ENCODE measurements around the gene SLC22A23. TPM values are rescaled to one million over a fixed set of nuclear protein-coding genes. Genes with fewer than 3 reads are reported as not detected.

Gene SLC22A23
- total RNA-seq, 1 experiment from 2014 or later, result 5.7 TPM

DNA sequence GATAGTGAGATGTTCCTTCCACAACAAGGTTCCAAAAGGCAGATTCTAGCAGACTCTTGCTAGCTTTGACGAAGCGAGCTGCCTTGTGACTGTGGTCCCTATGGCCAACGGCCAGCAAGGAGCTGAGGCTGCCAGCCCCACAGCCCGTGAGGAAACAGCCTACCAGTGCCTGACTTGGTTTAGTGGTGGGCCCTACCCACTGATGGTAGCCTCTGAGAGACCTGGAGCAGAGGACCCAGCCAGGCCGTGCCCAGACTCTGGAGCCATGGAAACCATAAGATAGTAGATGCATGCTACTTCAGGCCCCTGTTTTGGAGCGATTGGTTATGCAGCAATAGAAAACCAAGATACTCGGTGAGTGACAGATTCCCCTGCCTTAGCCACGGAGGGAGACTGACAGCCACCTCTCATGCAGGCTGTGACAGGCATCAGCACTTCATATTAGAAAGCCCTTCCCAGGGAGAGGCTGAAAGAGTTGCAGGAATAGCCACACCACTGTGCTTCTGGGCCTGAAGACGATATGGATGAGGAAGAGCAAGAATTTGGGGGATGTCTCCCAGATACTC, 178.9 kb downstream of the SLC22A23 start:
- no peak overlapping the region for H2AFZ ChIP-seq (ENCODE audit: low read length)
- no TSS peak for BruUV-seq (replicated peaks)
- no peaks in the 10 kb centered on the region for H3K9me3 ChIP-seq (ENCODE audit: low read length)
- ChIA-PET POLR2A (ENCODE audit: unreplicated experiment) (no interaction called here), CTCF (no interaction called here)
- DNase-seq, result no peak
- H4K20me1 ChIP-seq (ENCODE audit: low read length), result no peaks in the 10 kb centered on the region
- TF ChIP-seq EZH2 (IDR thresholded peaks at IDR 0.05; ENCODE audit: low read length, unreplicated experiment) (no peak), EZH2phosphoT487 (IDR thresholded peaks at IDR 0.05; ENCODE audit: borderline replicate concordance, low read length) (no peak)
- no peak overlapping the region for H3K9ac ChIP-seq (ENCODE audit: low read length)
- no peak overlapping the region for H3K27ac ChIP-seq (ENCODE audit: low read length)
- no peaks in the 10 kb centered on the region; the same call in 1 of the 2 replicates for H3K36me3 ChIP-seq (ENCODE audit: low read depth, low read length)
- no peak overlapping the region for H3K4me2 ChIP-seq (ENCODE audit: low read length)
- no peaks in the 10 kb centered on the region for H3K27me3 ChIP-seq (ENCODE audit: low read length)
- intact Hi-C loops (cut with micrococcal nuclease), result loop anchor here (10.0 kb wide), 1 partner anchor 717 kb away; no protein-coding TSS in a partner anchor
- no peaks in the 10 kb centered on the region for H3K79me2 ChIP-seq (ENCODE audit: low read length)
- no peak for ATAC-seq
- H3F3A ChIP-seq (ENCODE audit: low read length, unreplicated experiment), result peaks cover 8% of the 10 kb centered on the region
- H3K4me3 ChIP-seq (ENCODE audit: low read length), result no peak overlapping the region
- H3K4me1 ChIP-seq (ENCODE audit: insufficient read depth, low read length), result peaks cover 23% of the 10 kb centered on the region
- H3K9me2 ChIP-seq (replicated peaks; ENCODE audit: low read length), result no peaks in the 10 kb centered on the region

DNA sequence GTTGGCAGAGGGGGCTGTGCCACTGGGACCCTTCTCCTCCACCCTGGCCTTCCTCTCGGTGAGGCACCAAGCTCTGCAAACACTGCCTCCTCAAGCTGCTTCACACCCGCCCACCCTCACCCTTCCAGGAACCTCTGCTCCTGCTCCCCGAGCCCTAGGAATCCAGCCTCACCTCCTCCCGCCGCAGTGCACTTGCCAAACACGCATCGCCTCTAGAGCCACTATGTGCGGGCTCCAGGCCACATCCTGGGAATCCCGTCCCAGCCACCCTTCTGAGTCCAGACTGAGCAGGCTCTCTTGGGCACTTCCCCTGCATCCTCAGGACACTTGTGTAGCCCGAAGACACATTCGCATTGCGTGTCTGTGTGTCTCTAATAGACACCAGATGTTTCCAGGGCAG, 179.6 kb downstream of the SLC22A23 start:
- Histone ChIP-seq H3K4me1 (ENCODE audit: insufficient read depth, low read length) (peaks cover 17% of the 10 kb centered on the region), H2AFZ (ENCODE audit: low read length) (no peak overlapping the region), H3F3A (ENCODE audit: low read length, unreplicated experiment) (peaks cover 8% of the 10 kb centered on the region), H3K4me2 (ENCODE audit: low read length) (no peak overlapping the region), H3K36me3 (ENCODE audit: low read depth, low read length) (peaks cover 3% of the 10 kb centered on the region; the same call in 1 of the 2 replicates), H3K9me3 (ENCODE audit: low read length) (no peaks in the 10 kb centered on the region), H3K79me2 (ENCODE audit: low read length) (no peaks in the 10 kb centered on the region), H3K4me3 (ENCODE audit: low read length) (no peak overlapping the region), H3K27ac (ENCODE audit: low read length) (no peak overlapping the region), H3K27me3 (ENCODE audit: low read length) (no peaks in the 10 kb centered on the region), H3K9ac (ENCODE audit: low read length) (no peak overlapping the region), H4K20me1 (ENCODE audit: low read length) (no peaks in the 10 kb centered on the region), H3K9me2 (replicated peaks; ENCODE audit: low read length) (no peaks in the 10 kb centered on the region)
- no peak for ATAC-seq
- TF ChIP-seq, protein P1, sequence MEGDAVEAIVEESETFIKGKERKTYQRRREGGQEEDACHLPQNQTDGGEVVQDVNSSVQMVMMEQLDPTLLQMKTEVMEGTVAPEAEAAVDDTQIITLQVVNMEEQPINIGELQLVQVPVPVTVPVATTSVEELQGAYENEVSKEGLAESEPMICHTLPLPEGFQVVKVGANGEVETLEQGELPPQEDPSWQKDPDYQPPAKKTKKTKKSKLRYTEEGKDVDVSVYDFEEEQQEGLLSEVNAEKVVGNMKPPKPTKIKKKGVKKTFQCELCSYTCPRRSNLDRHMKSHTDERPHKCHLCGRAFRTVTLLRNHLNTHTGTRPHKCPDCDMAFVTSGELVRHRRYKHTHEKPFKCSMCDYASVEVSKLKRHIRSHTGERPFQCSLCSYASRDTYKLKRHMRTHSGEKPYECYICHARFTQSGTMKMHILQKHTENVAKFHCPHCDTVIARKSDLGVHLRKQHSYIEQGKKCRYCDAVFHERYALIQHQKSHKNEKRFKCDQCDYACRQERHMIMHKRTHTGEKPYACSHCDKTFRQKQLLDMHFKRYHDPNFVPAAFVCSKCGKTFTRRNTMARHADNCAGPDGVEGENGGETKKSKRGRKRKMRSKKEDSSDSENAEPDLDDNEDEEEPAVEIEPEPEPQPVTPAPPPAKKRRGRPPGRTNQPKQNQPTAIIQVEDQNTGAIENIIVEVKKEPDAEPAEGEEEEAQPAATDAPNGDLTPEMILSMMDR (conservative IDR thresholded peaks at IDR 0.05; ENCODE audit: low read depth, low read length), result no peak
- TF ChIP-seq EZH2phosphoT487 (IDR thresholded peaks at IDR 0.05; ENCODE audit: borderline replicate concordance, low read length) (no peak), EZH2 (IDR thresholded peaks at IDR 0.05; ENCODE audit: low read length, unreplicated experiment) (no peak)
- intact Hi-C loops (cut with micrococcal nuclease), result loop anchor here (10.0 kb wide), 1 partner anchor 718 kb away; no protein-coding TSS in a partner anchor
- CTCF ChIA-PET, result no interaction called here
- POLR2A ChIA-PET (ENCODE audit: unreplicated experiment), result no interaction called here
- DNase-seq, result no peak
- BruUV-seq (replicated peaks), result no TSS peak

- Histone ChIP-seq H3K4me3 (ENCODE audit: low read length) (no peak overlapping the region), H3K27ac (ENCODE audit: low read length) (no peak overlapping the region), H4K20me1 (ENCODE audit: low read length) (no peaks in the 10 kb centered on the region), H3K27me3 (ENCODE audit: low read length) (no peaks in the 10 kb centered on the region), H3F3A (ENCODE audit: low read length, unreplicated experiment) (peaks cover 3% of the 10 kb centered on the region), H3K9me3 (ENCODE audit: low read length) (no peaks in the 10 kb centered on the region), H3K79me2 (ENCODE audit: low read length) (no peaks in the 10 kb centered on the region), H3K36me3 (ENCODE audit: low read depth, low read length) (peaks cover 3% of the 10 kb centered on the region; the same call in 1 of the 2 replicates), H3K4me1 (ENCODE audit: insufficient read depth, low read length) (peaks cover 9% of the 10 kb centered on the region), H3K9ac (ENCODE audit: low read length) (no peak overlapping the region), H3K4me2 (ENCODE audit: low read length) (no peak overlapping the region), H3K9me2 (replicated peaks; ENCODE audit: low read length) (no peaks in the 10 kb centered on the region), H2AFZ (ENCODE audit: low read length) (no peak overlapping the region)
- BruUV-seq (replicated peaks), result no TSS peak
- POLR2A ChIA-PET (ENCODE audit: unreplicated experiment), result no interaction called here
- TF ChIP-seq, protein P1 (conservative IDR thresholded peaks at IDR 0.05; ENCODE audit: low read depth, low read length), result no peak
- TF ChIP-seq EZH2phosphoT487 (IDR thresholded peaks at IDR 0.05; ENCODE audit: borderline replicate concordance, low read length) (no peak), EZH2 (IDR thresholded peaks at IDR 0.05; ENCODE audit: low read length, unreplicated experiment) (no peak)
- CTCF ChIA-PET, result no interaction called here
- ATAC-seq, result no peak
- no peak for DNase-seq
- intact Hi-C loops (cut with micrococcal nuclease), result loop anchor here (10.0 kb wide), 1 partner anchor 718 kb away; no protein-coding TSS in a partner anchor
Observed at GRCh38 chr6:3276174-3277167, 180.4 kb downstream of the SLC22A23 start.

All from PC-3 (cell line).